GM12892 (cell line): Measurements from ENCODE around the gene PPP2R5C.

ENCODE experiments used
- DNase-seq: peaks from one replicate; pipeline ENCODE4 v3.0.0; 2011; ENCODE audit not compliant: insufficient read length
- FAIRE-seq: peaks from 2 replicates; lab custom pipeline; 2011; peaks lifted over from hg19 to GRCh38; lab: Jason Lieb, UNC
- POLR2A ChIP-seq: IDR thresholded peaks from 2 replicates; pipeline ENCODE4 v1.6.1; 2011; ENCODE audit warnings: low read depth, low read length, control low read depth
- POLR2AphosphoS5 ChIP-seq: IDR thresholded peaks from 2 replicates; pipeline ENCODE4 v1.6.1; 2011; ENCODE audit warnings: low read depth, low read length, control low read depth
- TAF1 ChIP-seq: IDR thresholded peaks from 2 replicates; pipeline ENCODE4 v1.6.1; 2011; ENCODE audit warnings: low read depth, mild to moderate bottlenecking, control low read depth, low read length, borderline replicate concordance

The PPP2R5C gene

DNA sequence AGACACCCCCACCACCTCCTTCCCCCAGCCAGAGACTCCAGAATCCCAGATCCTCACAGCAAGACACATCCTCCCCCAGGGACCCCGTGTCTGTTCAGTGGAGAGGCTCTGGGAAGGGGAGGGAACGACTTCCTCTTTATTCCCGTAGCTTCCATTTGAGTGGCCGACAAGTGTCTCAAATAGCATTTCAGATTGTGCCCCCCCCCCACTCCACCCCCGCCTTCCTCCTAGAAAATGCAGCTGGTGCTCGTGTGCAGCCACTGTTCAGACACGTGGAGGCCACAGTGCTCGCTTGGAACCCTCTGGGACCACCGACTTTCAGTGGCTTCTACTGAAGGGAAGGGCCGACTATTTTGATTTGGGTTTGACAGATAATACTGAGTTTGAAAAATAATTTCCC lies 14.3 kb downstream of the PPP2R5C start:
- FAIRE-seq (peak; percentile 5), DNase-seq (no peak)
- TF ChIP-seq TAF1 (no peak), POLR2AphosphoS5 (no peak), POLR2A (no peak)

DNA sequence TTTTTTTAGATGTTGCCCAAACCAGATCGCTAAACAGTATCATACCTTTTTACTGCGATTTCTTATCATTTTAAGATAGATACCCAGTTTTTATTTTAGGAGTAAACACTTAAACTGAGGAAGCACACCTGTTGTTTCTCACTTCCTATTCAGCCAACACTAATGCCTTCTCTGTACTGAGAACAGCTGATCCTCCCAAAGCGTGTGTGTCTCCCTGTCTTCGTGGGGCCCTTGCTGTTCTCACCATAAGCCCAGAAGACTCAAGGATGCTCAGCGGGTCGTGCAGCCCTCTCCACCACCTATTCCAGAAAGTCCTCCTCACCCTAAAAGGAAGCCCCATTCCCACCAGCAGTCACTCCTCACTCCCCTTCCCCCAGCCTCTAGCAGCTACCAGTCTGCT lies 14.8 kb downstream of the PPP2R5C start:
- DNase-seq (no peak), FAIRE-seq (peak; percentile 83)
- TF ChIP-seq TAF1 (no peak), POLR2AphosphoS5 (no peak), POLR2A (no peak)

DNA sequence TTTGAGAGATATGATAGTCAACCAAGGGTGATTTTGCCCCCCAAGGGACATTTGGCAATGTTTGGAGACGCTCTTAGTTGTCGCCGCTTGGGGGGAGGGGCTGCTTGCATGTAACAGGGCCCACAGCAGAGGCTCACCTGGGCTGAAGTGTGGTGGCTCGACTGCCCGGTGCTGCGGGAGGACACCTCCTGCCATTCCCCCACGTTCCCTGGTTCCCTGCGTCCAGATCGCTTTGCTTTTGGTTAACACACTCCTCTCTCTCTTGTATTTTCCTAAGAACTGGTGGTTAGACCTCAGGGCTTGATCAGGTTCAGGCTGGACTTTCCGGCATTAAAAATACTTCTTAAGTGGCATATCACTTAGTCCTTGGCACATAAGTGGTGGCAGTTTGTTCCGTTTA lies 18.9 kb downstream of the PPP2R5C start:
- TF ChIP-seq POLR2A (no peak), POLR2AphosphoS5 (no peak)
- DNase-seq (no peak), FAIRE-seq (no peak)

DNA sequence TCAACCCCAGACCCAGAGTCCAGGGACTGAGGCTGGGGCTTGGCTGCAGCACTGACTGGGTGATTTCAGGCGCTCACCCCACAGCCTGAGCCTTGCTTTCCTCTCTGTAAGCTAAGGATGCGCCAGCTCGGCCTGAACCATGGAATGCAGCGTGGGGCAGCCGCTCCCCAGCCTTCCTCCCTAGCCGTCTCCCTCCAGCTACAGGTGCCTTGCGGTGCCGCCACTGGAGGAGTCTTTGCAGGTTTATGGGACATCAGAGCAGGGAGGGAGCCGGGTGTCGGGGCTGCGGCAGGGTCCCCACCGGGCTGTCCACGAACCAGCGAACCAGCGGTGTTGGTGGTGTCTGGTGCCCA lies 19.4 kb downstream of the PPP2R5C start:
- TF ChIP-seq POLR2A (no peak), POLR2AphosphoS5 (no peak), TAF1 (no peak)
- DNase-seq, result no peak
- no peak for FAIRE-seq

DNA sequence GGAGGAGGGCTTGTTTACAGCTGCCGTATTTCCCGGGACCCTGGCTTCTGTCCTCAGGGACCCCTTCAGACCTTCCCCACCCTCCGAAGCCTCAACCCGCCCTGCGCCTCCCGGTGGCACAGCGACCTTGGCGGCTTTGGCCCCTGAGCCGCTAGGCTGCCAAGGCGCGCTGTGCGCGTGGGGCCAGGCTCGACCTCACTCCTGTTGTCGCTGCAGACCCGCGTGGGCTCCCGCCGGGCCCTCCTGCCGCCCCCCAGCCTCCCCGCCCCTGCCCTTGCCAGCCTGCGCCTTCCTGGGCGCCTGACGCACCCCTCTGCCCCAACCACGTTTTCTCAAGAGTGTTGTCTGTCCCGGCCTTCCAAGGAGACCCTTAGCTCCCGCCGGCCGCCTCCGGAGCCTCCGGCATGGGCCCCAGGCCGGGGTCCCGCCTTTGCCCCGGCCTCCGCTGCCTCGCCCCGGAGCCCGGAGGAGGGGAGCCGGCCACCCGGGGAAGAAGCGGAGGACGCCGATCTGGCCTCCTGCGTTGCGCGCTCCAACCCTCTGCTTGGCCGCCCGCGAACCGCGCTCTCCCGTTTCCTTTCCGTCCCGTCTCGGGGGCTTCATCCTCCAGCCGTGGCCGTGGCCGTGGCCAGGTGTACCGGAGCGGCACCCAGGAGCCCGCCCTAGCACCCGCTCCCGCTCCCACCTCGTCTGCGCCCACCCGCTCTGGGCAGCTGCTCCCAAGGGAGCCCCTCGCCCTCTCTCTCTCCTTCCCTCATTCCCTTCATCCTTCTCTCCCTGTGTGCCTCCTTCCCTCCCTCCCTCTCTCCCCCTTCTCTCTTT lies 19.9 kb downstream of the PPP2R5C start:
- DNase-seq (peak; percentile 40), FAIRE-seq (no peak)
- no peak for TF ChIP-seq POLR2A
- TF ChIP-seq POLR2AphosphoS5, result no peak
- TF ChIP-seq TAF1, result no peak

DNA sequence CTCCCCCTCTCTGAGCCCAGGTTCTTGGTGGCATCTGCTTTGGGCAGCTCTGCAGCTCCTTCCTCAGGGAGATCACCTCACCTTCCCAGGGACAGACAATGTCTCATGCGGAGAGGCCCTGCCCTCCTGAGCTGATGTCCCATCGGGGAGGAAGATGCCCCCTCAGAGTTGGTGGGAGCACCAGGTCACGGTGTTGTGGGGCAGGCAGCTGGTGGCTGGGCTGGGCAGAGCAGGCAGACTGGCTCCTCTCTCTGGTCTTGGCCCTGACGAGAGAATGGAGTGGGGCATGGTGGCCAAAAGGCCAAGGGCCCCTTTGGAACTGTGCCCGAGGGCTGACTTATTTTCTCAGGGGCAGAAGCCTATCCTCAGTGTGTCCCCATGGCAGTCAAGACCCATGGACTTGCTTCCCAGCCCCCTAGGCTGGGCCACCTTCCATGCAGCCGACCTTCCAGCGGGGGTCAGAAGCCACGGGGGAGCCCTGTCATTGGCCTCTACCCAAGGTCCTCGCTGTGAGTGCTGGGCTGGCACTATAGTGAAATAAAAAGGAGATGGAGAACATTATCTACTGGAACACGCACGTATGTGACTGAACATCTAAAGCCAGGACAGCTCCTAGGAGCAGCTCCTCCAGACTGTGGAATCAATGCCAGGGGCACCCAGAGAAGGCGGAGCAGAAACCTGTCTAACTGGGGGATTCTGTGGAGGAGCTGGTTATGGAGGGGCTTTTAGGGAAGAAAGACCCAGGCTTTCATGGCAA lies 21.9 kb downstream of the PPP2R5C start:
- no peak for DNase-seq
- FAIRE-seq, result no peak
- TF ChIP-seq TAF1 (no peak), POLR2AphosphoS5 (no peak), POLR2A (no peak)

DNA sequence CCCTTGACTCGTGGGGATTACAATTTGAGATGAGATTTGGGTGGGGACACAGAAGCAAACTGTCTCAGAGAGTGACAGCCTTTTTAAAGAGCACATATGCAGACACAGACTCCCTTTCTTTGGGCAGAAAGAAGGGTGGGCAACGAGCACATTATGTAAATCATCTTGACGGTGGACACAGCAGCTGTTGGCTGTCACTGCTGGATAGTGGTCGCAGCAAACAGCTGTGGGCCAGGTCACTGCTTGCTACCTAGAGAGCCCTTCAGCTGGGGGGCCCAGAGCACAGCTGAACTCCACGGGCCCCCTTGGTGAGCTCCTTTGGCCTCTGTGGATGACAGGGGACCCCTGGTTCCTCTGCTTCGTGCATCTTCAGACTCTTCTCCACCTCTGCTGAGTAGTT lies 23.1 kb downstream of the PPP2R5C start:
- no peak for TF ChIP-seq POLR2A
- no peak for TF ChIP-seq TAF1
- no peak for TF ChIP-seq POLR2AphosphoS5
- FAIRE-seq, result no peak
- no peak for DNase-seq

DNA sequence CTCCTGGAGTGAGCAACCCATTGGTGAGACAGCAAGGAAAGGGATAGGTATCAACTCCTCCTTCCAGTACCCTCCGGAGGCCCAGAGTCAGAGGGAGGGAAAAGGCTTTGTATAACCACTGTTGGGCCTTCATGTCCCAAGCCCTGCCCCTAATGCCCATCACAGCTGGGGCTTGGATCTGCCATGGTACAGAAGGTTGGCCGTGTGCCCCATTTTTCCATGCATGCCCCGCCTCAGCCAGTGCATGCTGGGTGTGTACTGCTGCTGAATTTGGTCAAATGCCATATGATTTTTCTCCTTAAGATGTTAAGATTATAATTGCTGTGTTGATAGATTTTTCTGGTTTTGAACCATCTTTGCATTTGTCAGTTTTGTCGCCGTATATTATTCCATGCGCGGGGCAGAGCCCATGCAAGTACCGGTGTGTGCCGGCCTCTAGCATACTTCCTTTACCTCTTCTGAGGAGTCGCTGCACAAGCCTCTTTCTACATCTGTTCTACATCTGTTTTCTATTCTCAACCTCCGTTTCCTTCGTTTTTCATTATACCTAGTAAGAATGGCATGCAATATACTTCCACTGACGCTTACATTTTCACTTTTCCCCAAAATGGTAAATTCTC lies 26.6 kb downstream of the PPP2R5C start:
- TF ChIP-seq POLR2A (no peak), TAF1 (no peak), POLR2AphosphoS5 (no peak)
- FAIRE-seq, result no peak
- DNase-seq, result no peak

DNA sequence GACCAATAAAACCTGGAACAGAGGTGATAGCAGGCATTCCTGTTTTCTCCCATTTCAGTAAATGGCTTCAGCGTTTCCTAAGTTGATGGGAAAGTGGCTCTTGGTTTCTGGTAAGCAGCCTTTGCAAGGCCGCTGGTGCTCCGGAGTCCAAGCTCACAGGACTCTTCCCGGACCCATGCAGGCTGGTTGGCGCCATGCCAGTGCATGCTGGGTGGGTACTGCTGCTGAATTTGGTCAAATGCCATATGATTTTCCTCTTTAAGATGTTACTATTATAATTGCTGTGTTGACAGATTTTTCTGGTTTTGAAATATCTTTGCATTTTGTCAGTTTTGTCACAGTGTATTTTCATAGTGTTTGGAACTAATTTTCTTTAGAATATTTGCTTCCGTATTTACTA lies 27.7 kb downstream of the PPP2R5C start:
- FAIRE-seq, result no peak
- no peak for DNase-seq
- TF ChIP-seq POLR2A (no peak), POLR2AphosphoS5 (no peak), TAF1 (no peak)

DNA sequence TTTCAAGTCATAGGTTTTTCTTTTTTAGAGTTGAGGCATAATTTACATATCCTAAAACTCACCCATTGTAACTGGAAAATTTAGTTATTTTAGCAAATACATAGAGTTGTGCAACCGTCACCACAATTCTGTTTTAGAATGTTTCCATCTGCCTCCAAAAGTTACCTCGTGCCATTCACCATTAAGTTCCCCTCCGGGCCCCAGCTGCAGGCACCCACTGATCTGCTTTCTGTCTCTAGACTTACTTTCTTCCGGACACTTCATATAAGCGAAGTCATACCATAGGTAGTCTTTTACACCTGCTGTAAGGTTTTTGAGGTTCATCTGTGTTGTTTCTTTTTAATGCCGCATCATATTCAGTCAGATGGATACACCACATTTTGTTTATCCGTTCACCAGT lies 28.7 kb downstream of the PPP2R5C start:
- DNase-seq, result no peak
- no peak for TF ChIP-seq TAF1
- TF ChIP-seq POLR2A, result no peak
- TF ChIP-seq POLR2AphosphoS5, result no peak
- no peak for FAIRE-seq

DNA sequence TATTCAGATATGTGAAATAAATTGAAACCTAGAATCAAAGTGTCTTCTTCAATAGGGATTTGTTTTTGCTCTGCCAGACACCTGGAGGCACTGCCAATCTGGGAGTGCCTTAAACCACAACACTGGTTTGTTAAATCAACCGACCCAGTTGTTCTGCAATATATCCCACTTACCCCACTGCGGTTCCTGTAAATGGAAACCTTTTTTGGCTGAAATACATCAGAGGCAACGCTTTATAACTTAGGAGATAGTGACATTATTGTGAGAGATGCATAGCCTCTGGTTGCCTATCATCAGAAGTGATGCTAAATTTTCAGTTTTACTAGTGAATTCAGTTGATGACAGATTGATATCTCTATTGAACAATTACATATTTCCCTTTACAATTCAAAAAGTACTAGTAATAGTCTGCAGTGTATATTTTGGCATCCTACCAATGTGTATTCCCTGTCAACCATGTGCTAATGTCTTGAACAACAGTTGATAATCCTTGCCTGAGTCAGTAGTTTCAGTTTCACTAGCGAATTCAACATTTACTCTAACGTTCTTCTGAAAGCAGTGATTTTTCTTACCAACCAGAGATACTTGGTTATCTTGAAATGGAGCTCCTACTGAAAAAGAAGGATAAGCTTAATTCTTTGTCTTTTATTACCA lies 30.5 kb downstream of the PPP2R5C start:
- TF ChIP-seq POLR2A, result no peak
- TF ChIP-seq TAF1, result no peak
- TF ChIP-seq POLR2AphosphoS5, result no peak
- DNase-seq (no peak), FAIRE-seq (peak; percentile 87)
